HS-27A (cell line): ENCODE results near the gene EDN3.

Source experiments
- DNase-seq: peaks from one replicate; pipeline ENCODE4 v3.0.0-alpha.2; 2012; ENCODE audit warnings: low read depth, missing footprints

EDN3 gene

GRCh38 chr20:59300333-59301081 is at the start of gene EDN3:
EDN3 (plus strand) TSS chr20:59300611; CDS start chr20:59300813, 202 bp downstream.
- DNase-seq: no peak

DNA sequence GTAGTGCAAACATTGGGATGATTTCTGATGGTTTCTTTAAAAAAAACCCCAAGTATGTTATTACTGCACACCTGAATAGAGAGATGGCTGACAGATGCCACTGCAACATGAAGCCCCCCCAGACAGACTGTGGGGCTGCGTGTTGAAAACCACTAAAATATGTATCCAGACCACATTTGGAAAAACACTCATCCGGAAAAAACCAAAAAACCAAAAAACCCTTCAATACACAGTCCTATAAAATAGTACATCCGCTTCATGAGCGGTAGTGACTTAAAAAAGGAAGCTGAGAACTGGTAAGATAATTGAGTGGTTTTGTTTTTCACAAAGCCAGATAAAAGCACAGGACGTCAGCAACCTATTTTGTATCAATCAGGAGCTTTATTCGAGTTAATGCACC is 47.1 kb upstream of the EDN3 start:
- DNase-seq: no peak

GRCh38 chr20:59253779-59254319 is 46.6 kb upstream of the EDN3 start:
- no peak for DNase-seq

- no peak for DNase-seq
Observed at GRCh38 chr20:59255256-59255655, 45.2 kb upstream of the EDN3 start.

GRCh38 chr20:59258221-59258621 is 42.2 kb upstream of the EDN3 start:
- no peak for DNase-seq

GRCh38 chr20:59259946-59260345 is 40.5 kb upstream of the EDN3 start:
- DNase-seq: no peak

GRCh38 chr20:59265298-59265697 is 35.1 kb upstream of the EDN3 start:
- DNase-seq: no peak

DNA sequence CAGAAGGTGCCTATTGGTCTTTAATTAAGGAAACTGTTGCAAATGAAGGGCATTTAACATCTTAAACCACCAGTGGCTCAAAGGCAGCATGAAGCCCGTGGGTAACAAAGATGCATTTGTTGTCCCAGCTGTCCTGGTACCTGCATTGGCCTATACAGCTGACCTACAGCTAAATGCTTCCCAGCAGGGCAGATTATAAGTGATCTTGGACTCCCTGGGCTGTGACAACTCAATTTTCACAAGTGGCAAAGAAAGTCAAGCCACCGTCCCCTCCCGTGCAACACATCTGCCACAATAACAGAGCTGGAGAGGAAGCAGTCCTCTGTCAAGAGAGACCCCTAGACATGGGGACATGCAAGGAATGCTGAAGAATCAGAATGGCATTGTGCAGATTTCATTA is 31.5 kb upstream of the EDN3 start:
- DNase-seq: no peak

DNA sequence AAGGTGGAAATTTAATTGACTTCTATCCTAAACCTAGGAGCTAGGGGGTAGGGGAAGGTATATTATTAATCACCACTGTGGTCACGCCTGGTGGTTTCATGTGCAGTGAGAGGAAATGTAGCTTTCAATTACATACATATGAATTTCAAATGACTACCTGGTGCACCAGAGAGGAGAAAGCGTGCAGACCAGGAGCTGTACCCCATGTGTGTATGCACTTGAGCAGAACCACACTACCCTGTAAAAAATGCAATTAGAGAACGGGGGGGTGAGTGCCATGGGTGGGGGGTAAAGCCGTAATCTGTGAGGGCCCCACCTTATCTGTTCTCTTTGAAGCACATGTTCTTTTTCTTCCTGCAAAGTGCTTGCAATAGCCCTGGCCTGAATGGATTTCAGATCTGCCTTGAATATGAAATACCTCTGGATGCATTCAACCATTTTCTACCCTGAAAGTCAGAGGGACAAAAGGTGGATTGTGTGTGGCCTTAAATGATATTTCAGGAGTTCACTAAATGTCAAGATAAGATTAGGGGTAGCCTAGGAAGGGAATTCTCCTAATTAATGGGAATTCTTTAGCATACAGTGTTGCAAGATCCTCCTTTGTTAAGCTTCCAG is 30.9 kb upstream of the EDN3 start:
- DNase-seq: no peak

GRCh38 chr20:59270380-59270779 is 30.0 kb upstream of the EDN3 start:
- DNase-seq: no peak

GRCh38 chr20:59273739-59274357 is 26.6 kb upstream of the EDN3 start:
- no peak for DNase-seq

DNA sequence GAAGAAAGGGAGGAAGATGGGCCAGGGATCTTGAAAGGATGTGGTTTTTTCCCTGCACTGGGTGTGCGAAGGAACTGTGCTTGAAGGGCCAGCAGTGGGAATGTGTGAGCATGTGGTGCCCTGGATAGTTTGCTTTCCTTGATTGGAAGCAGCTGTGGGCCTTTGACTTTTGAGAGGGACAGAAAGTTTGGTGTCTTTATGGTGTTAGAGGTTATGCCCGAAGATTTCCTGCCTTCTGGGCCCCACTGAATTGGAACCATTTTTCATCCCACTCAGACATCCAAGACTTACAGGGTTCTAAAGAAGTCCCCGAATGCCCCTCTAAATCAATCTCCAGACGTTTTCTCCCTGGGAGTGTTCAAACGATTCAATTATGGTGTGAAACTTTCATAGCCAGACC is 23.5 kb upstream of the EDN3 start:
- no peak for DNase-seq

DNA sequence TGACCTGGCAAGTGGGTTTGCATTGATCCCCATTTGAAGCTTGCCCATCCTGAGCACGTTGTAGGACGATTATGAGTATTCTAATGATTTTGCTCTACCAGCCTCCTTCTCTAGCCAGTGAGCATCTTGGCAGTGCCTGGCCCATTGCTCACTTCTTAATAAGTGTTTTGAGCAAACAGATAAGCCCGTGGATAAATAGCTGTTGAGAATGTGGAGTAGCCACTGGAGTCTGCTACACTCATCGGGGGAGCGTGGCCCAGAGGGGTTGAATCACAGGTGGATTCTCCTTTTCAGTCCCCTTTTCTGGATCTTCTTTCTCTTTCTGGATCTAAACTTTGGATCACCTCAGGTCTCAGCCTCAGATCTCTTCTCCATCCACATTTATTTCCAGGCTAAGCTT is 15.9 kb upstream of the EDN3 start:
- no peak for DNase-seq

DNA sequence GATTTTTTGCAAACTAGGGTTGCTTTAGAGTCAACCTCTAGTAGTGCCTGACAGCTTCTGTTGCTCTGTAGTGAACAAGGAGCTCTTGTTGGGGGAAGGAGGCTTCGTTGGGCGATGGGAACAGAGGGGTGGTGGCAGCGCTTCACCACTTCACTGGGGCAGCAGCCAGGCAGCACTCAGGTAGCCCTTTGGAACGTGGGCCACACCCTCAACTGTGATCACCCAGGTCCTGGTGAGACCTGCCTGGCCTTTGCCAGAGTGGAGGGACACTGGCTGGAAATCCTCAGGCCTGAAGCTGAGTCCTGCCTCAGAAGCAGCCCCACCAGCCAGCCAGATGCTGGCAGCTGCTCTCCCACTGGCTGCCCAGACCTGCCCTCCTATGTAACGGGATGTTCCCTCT is 10.4 kb upstream of the EDN3 start:
- DNase-seq: no peak

GRCh38 chr20:59291740-59292383 is 8.5 kb upstream of the EDN3 start:
- DNase-seq: no peak

GRCh38 chr20:59295531-59295930 is 4.9 kb upstream of the EDN3 start:
- DNase-seq: no peak

GRCh38 chr20:59297686-59298085 is 2.7 kb upstream of the EDN3 start:
- DNase-seq: no peak

GRCh38 chr20:59299945-59300332 is 472 bp upstream of the EDN3 start:
- no peak for DNase-seq

GRCh38 chr20:59301343-59302007 is 1.1 kb downstream of the EDN3 start:
- no peak for DNase-seq

GRCh38 chr20:59305908-59306655 is 5.7 kb downstream of the EDN3 start:
- no peak for DNase-seq

DNA sequence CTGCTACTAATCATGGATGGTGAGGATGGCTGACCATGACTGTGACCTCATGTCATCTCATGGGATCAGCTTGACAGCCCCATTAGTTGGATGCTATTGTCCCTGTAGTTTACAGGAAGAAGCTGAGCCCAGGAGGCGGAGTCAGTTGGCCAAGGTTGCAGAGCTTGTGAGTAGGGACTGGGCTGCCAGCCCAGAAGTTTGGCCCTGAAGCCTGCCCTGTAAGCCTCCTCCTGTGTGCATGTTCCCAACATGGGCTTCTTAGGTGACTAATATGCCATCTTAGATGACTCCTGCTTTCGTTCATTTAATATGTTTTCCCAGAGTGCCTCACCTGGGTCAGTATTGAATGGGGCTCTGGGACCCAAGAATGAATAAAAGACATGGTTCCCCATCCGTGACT is 6.9 kb downstream of the EDN3 start:
- no peak for DNase-seq
